SKM-1 (cell line): ENCODE data around the gene IGFBP5.

Experiments used
- DNase-seq: peaks from one replicate; lab custom pipeline; 2025; ENCODE audit not compliant: unreplicated experiment; lab: John Stamatoyannopoulos, UW

Gene IGFBP5

GRCh38 chr2:216666461-216667233 lies 28.7 kb downstream of the IGFBP5 start:
- peak; percentile 45 for DNase-seq

GRCh38 chr2:216665717-216666116 lies 29.6 kb downstream of the IGFBP5 start:
- DNase-seq, result no peak

GRCh38 chr2:216665242-216665641 lies 30.1 kb downstream of the IGFBP5 start:
- DNase-seq, result no peak

- no peak for DNase-seq
These were observed 30.7 kb downstream of the IGFBP5 start for GRCh38 chr2:216664593-216665034.

GRCh38 chr2:216663846-216664245 lies 31.5 kb downstream of the IGFBP5 start:
- no peak for DNase-seq

GRCh38 chr2:216663106-216663505 lies 32.2 kb downstream of the IGFBP5 start:
- no peak for DNase-seq

GRCh38 chr2:216661639-216662375 lies 33.5 kb downstream of the IGFBP5 start:
- no peak for DNase-seq

- DNase-seq, result no peak
These were observed 34.3 kb downstream of the IGFBP5 start for GRCh38 chr2:216661051-216661450.

GRCh38 chr2:216660496-216660895 lies 34.9 kb downstream of the IGFBP5 start:
- no peak for DNase-seq

- DNase-seq, result no peak
These were observed 36.1 kb downstream of the IGFBP5 start for GRCh38 chr2:216659276-216659675.

GRCh38 chr2:216658757-216659156 lies 36.6 kb downstream of the IGFBP5 start:
- no peak for DNase-seq

GRCh38 chr2:216657980-216658379 lies 37.4 kb downstream of the IGFBP5 start:
- DNase-seq, result no peak

GRCh38 chr2:216657086-216657855 lies 38.1 kb downstream of the IGFBP5 start:
- DNase-seq, result no peak

GRCh38 chr2:216654528-216655052 lies 40.8 kb downstream of the IGFBP5 start:
- DNase-seq, result no peak

GRCh38 chr2:216653931-216654365 lies 41.4 kb downstream of the IGFBP5 start:
- DNase-seq, result no peak

- DNase-seq, result no peak
These were observed 42.1 kb downstream of the IGFBP5 start for GRCh38 chr2:216653093-216653799.

GRCh38 chr2:216652566-216652965 lies 42.8 kb downstream of the IGFBP5 start:
- DNase-seq, result no peak

GRCh38 chr2:216651351-216651881 lies 43.9 kb downstream of the IGFBP5 start:
- no peak for DNase-seq

GRCh38 chr2:216650626-216651257 lies 44.6 kb downstream of the IGFBP5 start:
- no peak for DNase-seq

GRCh38 chr2:216649574-216649973 lies 45.8 kb downstream of the IGFBP5 start:
- no peak for DNase-seq
